ENCODE results near the gene C1orf116.

DNA sequence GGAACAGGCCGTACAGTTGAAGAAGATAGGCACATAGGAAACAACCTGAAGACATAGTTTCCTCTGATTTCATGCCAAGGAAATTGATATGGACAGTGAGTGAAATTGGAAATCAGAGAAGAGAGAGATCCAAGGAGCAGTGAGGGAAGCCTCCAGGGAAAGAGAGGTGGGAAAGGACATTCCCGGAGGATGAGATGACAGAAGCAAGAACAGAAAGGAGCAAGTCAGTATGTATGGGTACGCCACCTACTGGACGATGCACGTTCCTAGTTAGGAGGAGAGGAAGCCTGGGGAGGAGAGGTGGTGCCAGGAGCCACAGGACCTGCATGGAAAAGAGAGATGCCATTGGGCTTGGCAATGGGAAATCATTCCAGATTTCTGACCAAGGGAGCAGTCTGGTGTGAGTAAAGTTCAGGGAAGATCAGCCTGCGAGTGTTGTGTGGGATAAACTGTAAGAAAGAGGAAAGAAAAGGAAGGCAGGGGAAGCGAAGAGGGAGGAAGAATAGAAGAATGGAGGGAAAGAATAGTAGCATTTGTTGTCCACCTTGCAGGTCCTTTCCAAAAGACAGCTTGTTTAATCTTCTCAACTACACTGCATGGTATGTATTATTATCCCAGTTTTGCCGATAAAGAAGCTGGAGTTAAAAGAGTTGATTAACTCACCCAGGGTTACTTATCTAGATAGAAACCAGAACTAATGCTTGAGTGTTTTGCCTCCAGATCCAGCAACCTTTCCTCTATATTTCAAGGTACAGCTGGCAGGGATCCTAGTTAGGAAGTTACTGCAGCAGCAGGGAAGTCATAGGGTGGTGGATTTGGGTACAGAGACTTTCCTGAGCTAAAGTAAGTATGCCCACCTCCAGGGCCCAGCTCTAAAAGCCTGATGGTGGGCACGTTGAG lies 27.4 kb downstream of the C1orf116 start:
- TF ChIP-seq EP300 (IDR thresholded peaks at IDR 0.05) (no peak), SMC3 (IDR thresholded peaks at IDR 0.05) (peak; percentile 41; the same call in 2 of the 3 replicates), CBX2 (IDR thresholded peaks at IDR 0.05; ENCODE audit: borderline replicate concordance, low read depth) (no peak), SREBF2 (IDR thresholded peaks at IDR 0.05) (no peak), POLR2A (IDR thresholded peaks at IDR 0.05; ENCODE audit: low read length) (no peak), NR3C1 (IDR thresholded peaks at IDR 0.05) (no peak), GATA3 (IDR thresholded peaks at IDR 0.05; ENCODE audit: borderline replicate concordance) (no peak), ESRRA (IDR thresholded peaks at IDR 0.05; ENCODE audit: borderline replicate concordance, low read length) (no peak), RARB (CRISPR knock-in tag; IDR thresholded peaks at IDR 0.05) (no peak), CHD2 (IDR thresholded peaks at IDR 0.05; ENCODE audit: low read length, partially characterized antibody) (no peak), RAD21 (conservative IDR thresholded peaks at IDR 0.05 in 1 of 2, IDR thresholded peaks at IDR 0.05 in 1 of 2) (peak; percentile 35 to 54; a peak in 3 of 5 replicates), RCOR1 (IDR thresholded peaks at IDR 0.05; ENCODE audit: low read depth, low read length) (no peak)
- TF ChIP-seq, protein P1, sequence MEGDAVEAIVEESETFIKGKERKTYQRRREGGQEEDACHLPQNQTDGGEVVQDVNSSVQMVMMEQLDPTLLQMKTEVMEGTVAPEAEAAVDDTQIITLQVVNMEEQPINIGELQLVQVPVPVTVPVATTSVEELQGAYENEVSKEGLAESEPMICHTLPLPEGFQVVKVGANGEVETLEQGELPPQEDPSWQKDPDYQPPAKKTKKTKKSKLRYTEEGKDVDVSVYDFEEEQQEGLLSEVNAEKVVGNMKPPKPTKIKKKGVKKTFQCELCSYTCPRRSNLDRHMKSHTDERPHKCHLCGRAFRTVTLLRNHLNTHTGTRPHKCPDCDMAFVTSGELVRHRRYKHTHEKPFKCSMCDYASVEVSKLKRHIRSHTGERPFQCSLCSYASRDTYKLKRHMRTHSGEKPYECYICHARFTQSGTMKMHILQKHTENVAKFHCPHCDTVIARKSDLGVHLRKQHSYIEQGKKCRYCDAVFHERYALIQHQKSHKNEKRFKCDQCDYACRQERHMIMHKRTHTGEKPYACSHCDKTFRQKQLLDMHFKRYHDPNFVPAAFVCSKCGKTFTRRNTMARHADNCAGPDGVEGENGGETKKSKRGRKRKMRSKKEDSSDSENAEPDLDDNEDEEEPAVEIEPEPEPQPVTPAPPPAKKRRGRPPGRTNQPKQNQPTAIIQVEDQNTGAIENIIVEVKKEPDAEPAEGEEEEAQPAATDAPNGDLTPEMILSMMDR (IDR thresholded peaks at IDR 0.05), result peak; percentile 63
- TF ChIP-seq, protein P2, sequence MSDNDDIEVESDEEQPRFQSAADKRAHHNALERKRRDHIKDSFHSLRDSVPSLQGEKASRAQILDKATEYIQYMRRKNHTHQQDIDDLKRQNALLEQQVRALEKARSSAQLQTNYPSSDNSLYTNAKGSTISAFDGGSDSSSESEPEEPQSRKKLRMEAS (IDR thresholded peaks at IDR 0.05), result 0 out of 2 replicates have a peak, but pooled peaks have one; percentile 28

All from A549 (cell line).